Measurements from ENCODE around the gene PNPLA8.

The PNPLA8 gene

GRCh38 chr7:108569381-108570145 is 43.6 kb upstream of the PNPLA8 start, which contains the start of the genes DNAJB9 and THAP5:
Gene DNAJB9, plus strand, starts transcription at chr7:108569874. Its CDS starts 1,853 bp downstream, at chr7:108571727.
Gene THAP5, minus strand, starts transcription at chr7:108569706. Its CDS starts 137 bp downstream, at chr7:108569569.
- Histone ChIP-seq H3K79me2 (peaks cover 25% of the 10 kb centered on the region), H3K4me2 (ENCODE audit: low read length) (peak within 1 kb of the TSS; percentile 95), H2AFZ (peak within 1 kb of the TSS; percentile 56), H3K9me3 (ENCODE audit: control insufficient read depth, low read length) (no peaks in the 10 kb centered on the region), H3K9ac (peak within 1 kb of the TSS; percentile 64), H3K36me3 (ENCODE audit: control insufficient read depth, insufficient read depth, low read length) (no peaks in the 10 kb centered on the region), H3K4me3 (ENCODE audit: low read depth, low read length) (peak within 1 kb of the TSS; percentile 97), H3K27ac (peak within 1 kb of the TSS; percentile 81), H3K4me1 (peaks cover 3% of the 10 kb centered on the region), H3K27me3 (ENCODE audit: control insufficient read depth, insufficient read depth, low read length) (no peaks in the 10 kb centered on the region)
- no peak for TF ChIP-seq CTCF (IDR thresholded peaks at IDR 0.05)

DNA sequence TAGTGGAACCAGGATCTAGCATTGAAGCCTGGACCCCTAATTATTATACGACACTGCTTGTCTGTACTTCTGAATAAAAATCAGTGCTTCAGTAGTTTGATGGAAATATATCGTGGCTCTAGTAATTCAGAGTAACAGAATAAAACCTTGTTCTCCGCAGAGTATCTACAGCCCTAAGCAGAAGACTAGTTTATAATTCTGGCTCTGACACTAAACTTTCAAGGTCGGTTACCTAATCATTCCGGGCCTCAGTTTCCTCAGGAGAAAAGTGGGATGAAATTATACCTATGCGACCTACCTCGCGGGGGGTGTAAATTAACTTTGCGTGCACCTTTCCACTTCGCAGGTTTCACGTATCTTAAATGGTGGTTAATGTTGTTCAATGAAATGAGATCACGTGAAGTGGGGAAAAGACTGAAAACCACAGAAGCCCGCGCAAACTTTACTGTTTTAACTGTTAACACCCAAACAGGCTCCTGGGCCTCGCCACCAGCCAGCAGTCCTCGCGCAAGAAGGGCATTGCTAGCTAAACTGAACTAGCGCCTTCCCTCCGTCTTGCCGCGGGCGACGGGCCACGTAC is 43.0 kb upstream of the PNPLA8 start:
- Histone ChIP-seq H3K4me3 (ENCODE audit: low read depth, low read length) (peak overlapping the region; percentile 97), H3K9me3 (ENCODE audit: control insufficient read depth, low read length) (no peaks in the 10 kb centered on the region), H3K36me3 (ENCODE audit: control insufficient read depth, insufficient read depth, low read length) (no peaks in the 10 kb centered on the region), H3K79me2 (peaks cover 22% of the 10 kb centered on the region), H3K4me2 (ENCODE audit: low read length) (peak overlapping the region; percentile 95), H3K9ac (peak overlapping the region; percentile 19), H3K4me1 (peaks cover 3% of the 10 kb centered on the region), H2AFZ (peak overlapping the region; percentile 56), H3K27me3 (ENCODE audit: control insufficient read depth, insufficient read depth, low read length) (no peaks in the 10 kb centered on the region), H3K27ac (peak overlapping the region; percentile 81)
- no peak for TF ChIP-seq CTCF (IDR thresholded peaks at IDR 0.05)

- no peak overlapping the region for H2AFZ ChIP-seq
- H3K4me1 ChIP-seq, result no peaks in the 10 kb centered on the region
- no peak for TF ChIP-seq CTCF (IDR thresholded peaks at IDR 0.05)
- no peak overlapping the region for H3K4me3 ChIP-seq (ENCODE audit: low read depth, low read length)
- H3K9me3 ChIP-seq (ENCODE audit: control insufficient read depth, low read length), result no peaks in the 10 kb centered on the region
- no peaks in the 10 kb centered on the region for H3K27me3 ChIP-seq (ENCODE audit: control insufficient read depth, insufficient read depth, low read length)
- peaks cover 15% of the 10 kb centered on the region for H3K79me2 ChIP-seq
- H3K4me2 ChIP-seq (ENCODE audit: low read length), result no peak overlapping the region
- H3K36me3 ChIP-seq (ENCODE audit: control insufficient read depth, insufficient read depth, low read length), result no peaks in the 10 kb centered on the region
- H3K27ac ChIP-seq, result no peak overlapping the region
- H3K9ac ChIP-seq, result no peak overlapping the region
These were observed 40.1 kb upstream of the PNPLA8 start for GRCh38 chr7:108565987-108566386.

GRCh38 chr7:108561047-108561619 is 35.2 kb upstream of the PNPLA8 start:
- H3K36me3 ChIP-seq (ENCODE audit: control insufficient read depth, insufficient read depth, low read length), result no peaks in the 10 kb centered on the region
- no peak for TF ChIP-seq CTCF (IDR thresholded peaks at IDR 0.05)
- H2AFZ ChIP-seq, result no peak overlapping the region
- H3K27me3 ChIP-seq (ENCODE audit: control insufficient read depth, insufficient read depth, low read length), result no peaks in the 10 kb centered on the region
- H3K4me2 ChIP-seq (ENCODE audit: low read length), result no peak overlapping the region
- no peak overlapping the region for H3K9ac ChIP-seq
- H3K9me3 ChIP-seq (ENCODE audit: control insufficient read depth, low read length), result no peaks in the 10 kb centered on the region
- no peak overlapping the region for H3K27ac ChIP-seq
- H3K4me1 ChIP-seq, result no peaks in the 10 kb centered on the region
- no peak overlapping the region for H3K4me3 ChIP-seq (ENCODE audit: low read depth, low read length)
- H3K79me2 ChIP-seq, result peaks cover 13% of the 10 kb centered on the region

Measured in parathyroid adenoma (tissue), 2 donors.